HG03439 (cell line): ENCODE data around the gene MT1M.
"Not testable (repeated sequence)": the region's sequence is repeated elsewhere in the genome, so short reads cannot be mapped to it uniquely, and the experiment has no call there.

Source experiments
- ATAC-seq: cut with Tn5 transposase; IDR thresholded peaks from one replicate; pipeline ENCODE4 v1.9.1; 2021; ENCODE audit warnings: mild to moderate bottlenecking, moderate library complexity; ENCODE audit not compliant: unreplicated experiment

Gene MT1M

GRCh38 chr16:56645838-56646237 is 13.4 kb downstream of the MT1M start:
- ATAC-seq: no peak

- ATAC-seq: no peak
These were observed 15.4 kb downstream of the MT1M start for GRCh38 chr16:56647641-56648431.

- no peak for ATAC-seq
These were observed 16.8 kb downstream of the MT1M start for GRCh38 chr16:56649271-56649670.

- ATAC-seq: no peak
These were observed 17.4 kb downstream of the MT1M start for GRCh38 chr16:56649820-56650219.

GRCh38 chr16:56651586-56651985 is 19.1 kb downstream of the MT1M start, which contains the start of gene MT1B:
MT1B (plus strand) TSS chr16:56651886; CDS start chr16:56651954, 68 bp downstream.
- ATAC-seq: no peak

DNA sequence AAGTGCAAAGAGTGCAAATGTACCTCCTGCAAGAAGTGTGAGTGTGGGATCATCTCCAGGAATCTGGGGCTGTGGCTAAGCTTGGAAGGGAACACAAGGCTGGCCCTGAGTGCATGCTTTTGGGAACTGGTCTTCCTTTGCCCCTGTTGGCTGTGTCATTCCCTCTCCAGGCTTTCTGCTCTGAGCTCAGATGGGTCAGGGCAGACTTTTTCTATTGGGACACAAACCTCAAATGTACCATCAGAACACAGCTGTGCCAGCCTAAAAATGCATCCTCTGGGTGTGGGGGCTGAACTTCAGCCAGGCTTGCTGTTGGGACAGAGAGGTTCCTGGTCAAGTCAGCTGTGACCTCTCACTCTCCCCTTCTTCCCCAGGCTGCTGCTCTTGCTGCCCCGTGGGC is 20.1 kb downstream of the MT1M start:
- ATAC-seq: no peak

- no peak for ATAC-seq
These were observed 20.8 kb downstream of the MT1M start for GRCh38 chr16:56653218-56653617.

GRCh38 chr16:56657555-56658326 is 25.3 kb downstream of the MT1M start, which contains the start of gene MT1F:
MT1F (plus strand) TSS chr16:56657959; CDS start chr16:56658059, 100 bp downstream.
- no peak for ATAC-seq

DNA sequence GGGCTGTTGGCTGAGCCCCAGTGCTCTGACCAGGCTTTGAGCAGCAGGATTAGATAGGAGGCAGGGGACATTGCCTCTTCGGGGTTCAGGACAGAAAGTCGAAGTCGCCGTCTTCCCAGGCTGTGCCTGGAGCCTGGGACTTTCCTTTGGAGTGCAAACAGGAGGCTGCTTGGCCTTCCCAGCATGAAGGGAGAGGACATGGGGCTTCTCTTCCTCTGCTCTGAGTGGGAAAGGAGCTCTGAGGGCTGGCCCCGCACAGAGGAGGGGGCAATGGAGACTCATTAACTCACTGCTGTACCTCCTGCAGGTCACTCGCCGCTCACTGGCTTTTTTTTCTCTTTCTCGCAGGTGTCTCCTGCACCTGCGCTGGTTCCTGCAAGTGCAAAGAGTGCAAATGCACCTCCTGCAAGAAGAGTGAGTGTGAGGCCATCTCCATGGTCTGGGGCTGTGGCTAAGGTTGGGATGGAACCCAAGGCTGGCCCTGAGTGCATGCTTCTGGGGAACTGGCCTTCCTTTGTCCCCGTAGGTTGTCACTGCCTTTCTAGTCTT is 25.9 kb downstream of the MT1M start:
- ATAC-seq: no peak

- no peak for ATAC-seq
These were observed 30.2 kb downstream of the MT1M start for GRCh38 chr16:56662357-56663354.

- ATAC-seq: no peak
These were observed 32.0 kb downstream of the MT1M start for GRCh38 chr16:56664506-56664905.

DNA sequence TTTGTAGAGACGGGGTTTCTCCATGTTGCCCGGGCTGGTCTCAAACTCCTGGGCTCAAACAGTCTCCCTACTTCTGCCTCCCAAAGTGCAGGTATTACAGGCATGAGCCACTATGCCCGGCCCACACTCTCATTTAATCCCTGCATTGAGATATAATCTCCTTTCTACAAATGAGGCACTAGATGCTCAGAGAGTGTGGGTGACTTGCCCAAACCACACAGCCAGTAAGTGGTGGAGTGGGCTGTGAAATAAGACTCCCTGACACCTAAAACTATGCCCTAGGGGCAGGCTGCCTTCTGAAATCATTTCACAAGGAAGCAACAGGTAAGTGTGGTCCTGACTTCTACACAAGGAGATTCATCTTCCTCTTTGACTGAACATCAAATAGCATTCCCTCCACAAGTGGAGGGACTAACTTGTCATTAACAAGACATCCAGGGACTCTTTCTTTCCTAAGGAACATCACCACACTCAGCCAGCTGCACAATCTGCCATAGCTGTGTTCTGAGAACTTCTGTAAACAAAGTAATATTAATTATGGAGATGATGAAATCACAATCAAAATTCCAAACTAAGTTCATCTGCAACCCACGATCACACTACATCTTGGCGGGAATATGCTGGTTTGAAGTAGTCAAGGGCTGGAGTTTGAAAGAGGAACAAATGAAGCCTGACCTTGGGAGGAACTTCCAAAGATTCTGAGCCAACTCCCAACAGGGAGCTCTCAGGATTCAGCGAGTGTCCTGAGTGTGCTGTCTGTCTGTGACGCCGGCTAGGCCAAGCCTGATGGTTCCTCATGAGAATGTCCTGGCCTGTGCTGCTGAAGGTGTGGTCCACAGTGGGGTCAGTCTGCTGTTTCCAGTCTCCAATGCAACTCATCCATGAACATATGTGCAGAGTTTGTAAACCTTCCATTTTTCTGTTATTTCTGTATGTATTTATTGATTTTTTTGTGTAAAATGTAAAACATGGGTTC is 33.1 kb downstream of the MT1M start:
- ATAC-seq: not testable (repeated sequence)

- ATAC-seq: no peak
These were observed 35.4 kb downstream of the MT1M start, which contains the start of gene MT1G for GRCh38 chr16:56667581-56668571. MT1G (minus strand) TSS chr16:56668065; CDS start chr16:56667993, 72 bp downstream.

DNA sequence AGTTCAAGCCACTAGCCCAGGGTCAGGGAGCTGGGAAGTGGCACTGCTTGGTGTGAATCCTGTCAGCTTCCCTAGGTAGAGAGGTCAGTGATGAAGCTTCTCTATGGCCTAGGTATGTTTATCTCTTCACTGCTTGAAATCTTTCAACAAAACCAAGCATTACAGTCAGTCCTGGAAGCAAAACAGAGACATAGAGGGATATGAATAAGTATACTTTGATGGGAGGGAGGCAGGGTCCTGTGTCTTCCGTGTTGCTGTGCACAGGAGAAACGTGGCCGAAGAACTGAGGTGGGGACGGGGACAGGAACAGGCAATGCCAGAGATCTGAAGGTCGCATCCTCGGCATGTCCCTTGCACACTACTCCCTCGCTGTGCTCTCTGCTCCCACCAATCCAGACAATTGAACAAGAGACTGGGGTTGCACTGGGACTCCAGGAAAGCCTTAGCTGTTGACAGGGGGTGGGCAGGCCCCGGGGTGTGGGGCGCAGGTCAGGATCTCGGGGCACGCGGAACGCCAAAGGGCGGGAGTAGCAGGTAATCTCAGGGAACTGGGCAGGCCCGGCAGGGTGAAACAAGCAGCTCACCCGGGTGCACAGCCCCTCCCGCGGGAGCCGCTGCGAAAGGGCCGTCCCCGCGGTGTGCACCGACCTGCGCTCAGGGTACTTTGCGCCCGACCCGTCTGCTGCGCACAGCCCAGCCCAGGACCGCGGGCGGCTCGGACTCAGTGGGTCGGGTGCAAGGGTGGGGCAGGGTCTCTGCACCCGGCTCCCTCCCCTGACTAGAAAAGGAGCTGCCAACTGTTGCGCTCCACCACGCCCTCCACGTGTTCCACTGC is 36.8 kb downstream of the MT1M start, which contains the start of gene MT1H:
Gene MT1H, plus strand, starts transcription at position 810 of the 835 bp plus-strand sequence. CDS start 71 bp downstream, outside the sequence.
- ATAC-seq: no peak

DNA sequence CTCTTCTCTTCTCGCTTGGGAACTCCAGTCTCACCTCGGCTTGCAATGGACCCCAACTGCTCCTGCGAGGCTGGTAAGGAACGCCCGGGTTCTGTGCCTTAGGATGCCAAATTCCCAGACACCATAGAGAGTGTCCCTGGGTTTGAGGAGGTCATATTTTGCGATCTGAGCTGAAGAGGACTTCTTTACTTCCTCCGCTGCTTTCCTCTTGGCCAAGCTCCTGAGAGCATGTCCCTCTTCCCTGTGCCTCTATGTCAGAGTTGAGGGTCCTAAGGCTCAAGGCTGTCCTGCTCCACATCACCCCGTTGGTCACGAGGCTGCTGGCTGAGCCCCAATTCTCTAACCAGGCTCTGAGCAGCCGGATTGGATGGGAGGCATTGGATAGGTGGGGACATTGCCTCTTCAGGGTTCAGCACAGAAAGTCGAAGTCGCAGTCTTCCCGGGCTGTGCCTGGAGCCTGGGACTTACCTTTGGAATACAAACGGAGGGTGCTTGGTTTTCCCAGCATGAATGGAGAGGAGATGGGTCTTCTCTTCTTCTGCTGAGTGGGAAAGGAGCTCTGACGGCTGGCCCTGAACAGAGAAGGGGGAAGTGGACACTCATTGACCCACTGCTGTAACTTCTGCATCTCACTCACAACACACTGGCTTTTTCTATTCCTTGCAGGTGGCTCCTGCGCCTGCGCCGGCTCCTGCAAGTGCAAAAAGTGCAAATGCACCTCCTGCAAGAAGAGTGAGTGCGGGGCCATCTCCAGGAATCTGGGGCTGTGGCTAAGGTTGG is 37.6 kb downstream of the MT1M start:
- ATAC-seq: no peak

- ATAC-seq: no peak
These were observed 38.1 kb downstream of the MT1M start for GRCh38 chr16:56670620-56670934.
